Measurements from ENCODE around the gene RYR2. TPM values are rescaled to one million over a fixed set of nuclear protein-coding genes. Genes with fewer than 3 reads are reported as not detected.
A peak's percentile ranks its signal among the peaks of the same experiment; 100 is the strongest.

RYR2 gene
- total and polyA plus RNA-seq, 3 donors from 2014 or later = 5.4 to 9.5 (median 9.1) TPM

DNA sequence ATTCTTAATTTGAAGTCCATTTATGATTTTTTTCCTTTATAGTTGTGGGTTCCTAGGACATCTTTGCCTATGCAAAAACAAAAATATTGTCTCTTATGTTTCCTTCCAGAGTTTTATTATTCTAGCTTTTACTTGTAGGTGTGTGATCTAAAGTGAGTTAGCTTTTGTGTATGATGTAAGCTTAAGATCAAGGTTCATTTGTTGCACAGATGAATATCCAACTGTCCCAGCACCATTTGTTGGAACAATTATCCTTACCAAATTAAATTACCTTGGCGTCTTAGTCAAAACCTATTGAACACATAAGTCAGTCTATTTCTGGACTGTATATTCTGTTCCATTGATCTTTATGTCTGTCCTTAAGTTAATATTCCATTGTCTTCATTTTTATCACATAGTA lies 511.1 kb downstream of the RYR2 start:
- DNase-seq = no peak
- Histone ChIP-seq H3K36me3 (ENCODE audit: low read depth, missing control alignments) (no peaks in the 10 kb centered on the region), H3K4me3 (no peak overlapping the region), H3K4me1 (no peaks in the 10 kb centered on the region), H3K27ac (no peak overlapping the region), H3K27me3 (no peaks in the 10 kb centered on the region), H3K9me3 (no peaks in the 10 kb centered on the region)
- 95 to 100% methylated on average over 1 of the region's 1 CpG for WGBS, 2 donors
- TF ChIP-seq CTCF (IDR thresholded peaks at IDR 0.05) = no peak
- intact Hi-C loops (cut with DNase I; ENCODE audit: low total_unique reads) = no loop called here

DNA sequence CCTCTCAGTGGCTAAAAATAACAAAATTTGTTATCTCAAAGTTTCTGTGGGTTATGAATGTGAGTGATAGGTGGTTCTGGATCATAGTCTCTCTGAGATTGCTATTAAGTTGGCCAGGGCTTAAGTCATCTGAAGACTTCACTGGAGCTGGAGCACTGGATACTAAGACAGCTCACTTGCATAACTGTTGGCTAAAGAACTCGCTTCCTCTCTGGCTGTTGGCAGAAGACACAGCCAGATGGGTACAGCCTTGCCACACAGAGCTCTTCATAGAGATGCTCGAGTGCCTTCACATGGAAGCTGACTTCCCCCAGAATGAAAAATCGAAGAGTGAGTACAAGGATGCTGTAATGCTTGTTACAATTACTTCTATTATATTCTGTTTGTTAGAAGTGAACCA lies 514.9 kb downstream of the RYR2 start:
- no peaks in the 10 kb centered on the region for H3K36me3 ChIP-seq (ENCODE audit: low read depth, missing control alignments)
- no peak for DNase-seq
- H3K27ac ChIP-seq = no peak overlapping the region
- no peaks in the 10 kb centered on the region for H3K9me3 ChIP-seq
- 79 to 87% methylated on average over 3 of the region's 3 CpGs for WGBS, 2 donors
- H3K4me3 ChIP-seq = no peak overlapping the region
- H3K27me3 ChIP-seq = no peaks in the 10 kb centered on the region
- TF ChIP-seq CTCF (IDR thresholded peaks at IDR 0.05) = no peak
- no peak for TF ChIP-seq POLR2A (IDR thresholded peaks at IDR 0.05)
- H3K4me1 ChIP-seq = no peaks in the 10 kb centered on the region
- intact Hi-C loops (cut with DNase I; ENCODE audit: low total_unique reads) = no loop called here

DNA sequence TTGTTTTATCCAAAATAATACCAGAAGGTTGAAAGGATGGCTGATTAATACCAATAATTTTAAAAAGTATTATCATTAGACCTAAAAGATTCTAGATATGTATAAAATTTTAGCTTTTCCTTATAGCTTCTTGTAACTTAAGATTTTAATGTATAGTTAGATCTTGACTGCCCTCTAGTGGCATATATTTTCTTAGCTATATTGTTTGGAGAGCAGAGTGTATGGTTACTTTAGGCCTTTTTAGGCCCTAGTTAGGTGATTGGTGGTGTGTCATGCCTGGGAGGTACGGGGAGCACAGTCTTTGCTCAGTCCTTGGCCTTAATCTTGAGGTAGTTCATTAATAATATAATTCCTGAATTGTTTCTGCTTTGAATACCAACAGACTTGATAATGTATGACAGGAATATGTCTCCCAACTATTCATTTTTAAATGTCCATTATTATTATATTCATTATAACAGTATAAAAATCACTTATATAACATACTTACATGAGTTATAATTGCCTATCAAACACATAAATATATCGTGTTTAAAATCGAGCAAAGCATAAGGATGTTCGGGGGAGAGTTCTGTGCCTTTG lies 520.3 kb downstream of the RYR2 start:
- no peaks in the 10 kb centered on the region for H3K4me1 ChIP-seq
- no peaks in the 10 kb centered on the region for H3K27me3 ChIP-seq
- intact Hi-C loops (cut with DNase I; ENCODE audit: low total_unique reads) = no loop called here
- DNase-seq = no peak
- WGBS, 2 donors = 63 to 72% methylated on average over 4 of the region's 4 CpGs
- no peaks in the 10 kb centered on the region for H3K36me3 ChIP-seq (ENCODE audit: low read depth, missing control alignments)
- H3K27ac ChIP-seq = no peak overlapping the region
- TF ChIP-seq CTCF (IDR thresholded peaks at IDR 0.05) (peak in 2 of 3 experiments; percentile 25 to 65), POLR2A (IDR thresholded peaks at IDR 0.05) (no peak)
- H3K4me3 ChIP-seq = no peak overlapping the region
- H3K9me3 ChIP-seq = no peaks in the 10 kb centered on the region

GRCh38 chr1:237565236-237565635 lies 523.3 kb downstream of the RYR2 start:
- DNase-seq = no peak
- intact Hi-C loops (cut with DNase I; ENCODE audit: low total_unique reads) = no loop called here
- H3K4me1 ChIP-seq = no peaks in the 10 kb centered on the region
- H3K36me3 ChIP-seq (ENCODE audit: low read depth, missing control alignments) = no peaks in the 10 kb centered on the region
- H3K9me3 ChIP-seq = no peaks in the 10 kb centered on the region
- no peaks in the 10 kb centered on the region for H3K27me3 ChIP-seq
- H3K27ac ChIP-seq = no peak overlapping the region
- H3K4me3 ChIP-seq = no peak overlapping the region
- no peak for TF ChIP-seq POLR2A (IDR thresholded peaks at IDR 0.05)
- WGBS, 2 donors = 62 to 72% methylated on average over 6 to 7 of the region's 7 CpGs

DNA sequence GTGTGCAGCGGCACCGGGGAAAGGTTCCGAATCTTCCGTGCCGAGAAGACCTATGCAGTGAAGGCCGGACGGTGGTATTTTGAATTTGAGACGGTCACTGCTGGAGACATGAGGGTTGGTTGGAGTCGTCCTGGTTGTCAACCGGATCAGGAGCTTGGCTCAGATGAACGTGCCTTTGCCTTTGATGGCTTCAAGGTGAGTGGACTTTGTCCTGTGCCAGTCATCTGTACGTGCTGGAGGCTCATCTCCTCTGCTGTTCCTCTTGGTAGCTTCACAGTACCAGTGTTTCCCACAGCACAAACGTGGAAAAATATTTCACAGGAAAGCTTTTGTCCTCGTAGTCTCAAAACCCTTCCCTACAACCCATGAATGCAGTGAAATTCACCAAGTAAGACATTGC lies 524.6 kb downstream of the RYR2 start:
- no peaks in the 10 kb centered on the region for H3K36me3 ChIP-seq (ENCODE audit: low read depth, missing control alignments)
- H3K27ac ChIP-seq = no peak overlapping the region
- TF ChIP-seq POLR2A (IDR thresholded peaks at IDR 0.05) (no peak), CTCF (IDR thresholded peaks at IDR 0.05) (no peak)
- DNase-seq = no peak
- WGBS, 2 donors = 92 to 95% methylated on average over 14 of the region's 14 CpGs
- no peak overlapping the region for H3K4me3 ChIP-seq
- intact Hi-C loops (cut with DNase I; ENCODE audit: low total_unique reads) = no loop called here
- H3K4me1 ChIP-seq = no peaks in the 10 kb centered on the region
- no peaks in the 10 kb centered on the region for H3K9me3 ChIP-seq
- no peaks in the 10 kb centered on the region for H3K27me3 ChIP-seq
